HG02763 (cell line): ENCODE results near the gene ALK.

Experiments
- ATAC-seq: cut with Tn5 transposase; IDR thresholded peaks from one replicate; pipeline ENCODE4 v1.9.1; 2021; ENCODE audit warnings: mild to moderate bottlenecking, moderate library complexity; ENCODE audit not compliant: unreplicated experiment

Gene ALK

GRCh38 chr2:29426354-29426753 is 495.0 kb downstream of the ALK start:
- no peak for ATAC-seq

- no peak for ATAC-seq
These were observed 495.5 kb downstream of the ALK start for GRCh38 chr2:29425866-29426265.

- ATAC-seq, result no peak
These were observed 498.2 kb downstream of the ALK start for GRCh38 chr2:29423061-29423666.

GRCh38 chr2:29420999-29421782 is 500.2 kb downstream of the ALK start:
- no peak for ATAC-seq

GRCh38 chr2:29420464-29420863 is 500.9 kb downstream of the ALK start:
- no peak for ATAC-seq

- no peak for ATAC-seq
These were observed 503.8 kb downstream of the ALK start for GRCh38 chr2:29417630-29418029.

GRCh38 chr2:29412197-29412925 is 509.0 kb downstream of the ALK start:
- ATAC-seq, result no peak

GRCh38 chr2:29405707-29406106 is 515.7 kb downstream of the ALK start:
- ATAC-seq, result no peak

GRCh38 chr2:29405266-29405665 is 516.1 kb downstream of the ALK start:
- ATAC-seq, result no peak

GRCh38 chr2:29401994-29402393 is 519.4 kb downstream of the ALK start:
- ATAC-seq, result no peak

GRCh38 chr2:29400930-29401653 is 520.3 kb downstream of the ALK start:
- ATAC-seq, result no peak

GRCh38 chr2:29398384-29399237 is 522.8 kb downstream of the ALK start:
- no peak for ATAC-seq

- ATAC-seq, result no peak
These were observed 523.7 kb downstream of the ALK start for GRCh38 chr2:29397713-29398112.

- no peak for ATAC-seq
These were observed 524.3 kb downstream of the ALK start for GRCh38 chr2:29397039-29397438.

GRCh38 chr2:29394981-29395350 is 526.4 kb downstream of the ALK start:
- no peak for ATAC-seq

GRCh38 chr2:29394311-29394980 is 526.9 kb downstream of the ALK start:
- no peak for ATAC-seq

GRCh38 chr2:29393676-29394075 is 527.7 kb downstream of the ALK start:
- no peak for ATAC-seq

- ATAC-seq, result no peak
These were observed 528.6 kb downstream of the ALK start for GRCh38 chr2:29392774-29393173.

GRCh38 chr2:29390136-29390535 is 531.2 kb downstream of the ALK start:
- no peak for ATAC-seq

GRCh38 chr2:29389686-29390085 is 531.7 kb downstream of the ALK start:
- no peak for ATAC-seq
